GM15510 (cell line): ENCODE measurements around the gene MRFAP1.

Source experiments
- POLR2A ChIP-seq: IDR thresholded peaks from 3 replicates; pipeline ENCODE4 v1.6.1; 2011; ENCODE audit warnings: borderline replicate concordance; ENCODE audit not compliant: insufficient read length; ENCODE audit errors: extremely low read depth

The MRFAP1 gene

GRCh38 chr4:6643141-6643847 lies 2.8 kb downstream of the MRFAP1 start:
- no peak for TF ChIP-seq POLR2A

- TF ChIP-seq POLR2A = no peak
Observed at GRCh38 chr4:6644792-6645530, 4.5 kb downstream of the MRFAP1 start.

- no peak for TF ChIP-seq POLR2A
Observed at GRCh38 chr4:6647169-6647568, 6.7 kb downstream of the MRFAP1 start.

- TF ChIP-seq POLR2A = no peak
Observed at GRCh38 chr4:6647582-6648230, 7.2 kb downstream of the MRFAP1 start.

GRCh38 chr4:6649216-6649615 lies 8.7 kb downstream of the MRFAP1 start:
- TF ChIP-seq POLR2A = no peak

- TF ChIP-seq POLR2A = no peak
Observed at GRCh38 chr4:6655924-6656323, 15.4 kb downstream of the MRFAP1 start.

- TF ChIP-seq POLR2A = no peak
Observed at GRCh38 chr4:6657242-6658208, 17.0 kb downstream of the MRFAP1 start.

GRCh38 chr4:6658209-6658595 lies 17.7 kb downstream of the MRFAP1 start:
- TF ChIP-seq POLR2A = no peak

GRCh38 chr4:6658597-6659075 lies 18.2 kb downstream of the MRFAP1 start:
- no peak for TF ChIP-seq POLR2A

GRCh38 chr4:6659897-6660296 lies 19.4 kb downstream of the MRFAP1 start:
- no peak for TF ChIP-seq POLR2A

GRCh38 chr4:6660430-6660829 lies 19.9 kb downstream of the MRFAP1 start:
- no peak for TF ChIP-seq POLR2A

GRCh38 chr4:6662591-6662990 lies 22.1 kb downstream of the MRFAP1 start:
- TF ChIP-seq POLR2A = no peak

- no peak for TF ChIP-seq POLR2A
Observed at GRCh38 chr4:6663596-6664393, 23.3 kb downstream of the MRFAP1 start.

GRCh38 chr4:6665320-6665654 lies 24.8 kb downstream of the MRFAP1 start:
- no peak for TF ChIP-seq POLR2A
